GM19463 (cell line): Measurements from ENCODE around the gene XPO4.
"Not testable (repeated sequence)": the region's sequence is repeated elsewhere in the genome, so short reads cannot be mapped to it uniquely, and the experiment has no call there.

ENCODE experiments used
- ATAC-seq: cut with Tn5 transposase; IDR thresholded peaks from one replicate; pipeline ENCODE4 v1.9.1; 2021; ENCODE audit warnings: mild to moderate bottlenecking, moderate library complexity; ENCODE audit not compliant: unreplicated experiment

Gene XPO4

GRCh38 chr13:20902438-20903163 lies at the start of gene XPO4:
Gene XPO4, minus strand, starts transcription at chr13:20902746. Its CDS starts 8 bp downstream, at chr13:20902738.
- peak; percentile 95 for ATAC-seq

GRCh38 chr13:20948001-20948400 lies 45.5 kb upstream of the XPO4 start:
- not testable (repeated sequence) for ATAC-seq

- no peak for ATAC-seq
Observed at GRCh38 chr13:20945952-20946383, 43.4 kb upstream of the XPO4 start.

- no peak for ATAC-seq
Observed at GRCh38 chr13:20942938-20943559, 40.5 kb upstream of the XPO4 start.

GRCh38 chr13:20940511-20940910 lies 38.0 kb upstream of the XPO4 start:
- not testable (repeated sequence) for ATAC-seq

- no peak for ATAC-seq
Observed at GRCh38 chr13:20940083-20940482, 37.5 kb upstream of the XPO4 start.

- no peak for ATAC-seq
Observed at GRCh38 chr13:20939662-20940061, 37.1 kb upstream of the XPO4 start.

GRCh38 chr13:20938302-20938701 lies 35.8 kb upstream of the XPO4 start:
- ATAC-seq = no peak

- no peak for ATAC-seq
Observed at GRCh38 chr13:20927596-20928257, 25.2 kb upstream of the XPO4 start.

GRCh38 chr13:20925395-20925790 lies 22.8 kb upstream of the XPO4 start:
- not testable (repeated sequence) for ATAC-seq

- ATAC-seq = no peak
Observed at GRCh38 chr13:20924758-20925394, 22.3 kb upstream of the XPO4 start.

- ATAC-seq = no peak
Observed at GRCh38 chr13:20923272-20923671, 20.7 kb upstream of the XPO4 start.

GRCh38 chr13:20921572-20921971 lies 19.0 kb upstream of the XPO4 start:
- no peak for ATAC-seq

GRCh38 chr13:20915676-20916075 lies 13.1 kb upstream of the XPO4 start:
- ATAC-seq = not testable (repeated sequence)

GRCh38 chr13:20911037-20911436 lies 8.5 kb upstream of the XPO4 start:
- no peak for ATAC-seq

GRCh38 chr13:20908714-20909497 lies 6.4 kb upstream of the XPO4 start:
- ATAC-seq = no peak

- no peak for ATAC-seq
Observed at GRCh38 chr13:20904908-20905307, 2.4 kb upstream of the XPO4 start.

- no peak for ATAC-seq
Observed at GRCh38 chr13:20903164-20903475, 574 bp upstream of the XPO4 start.

GRCh38 chr13:20901668-20902437 lies 693 bp downstream of the XPO4 start:
- ATAC-seq = peak; percentile 24

GRCh38 chr13:20894245-20894644 lies 8.3 kb downstream of the XPO4 start:
- ATAC-seq = no peak
